Breast epithelium (tissue), 4 donors: Measurements from ENCODE around the gene DFFB. TPM values are rescaled to one million over a fixed set of nuclear protein-coding genes. Genes with fewer than 3 reads are reported as not detected.

Experiments
- DNase-seq, 2 donors: peaks; one replicate each; pipeline ENCODE4 v3.0.0-alpha.2; 2019; ENCODE audit warnings: low spot score in 2 of 2
- H3K27ac ChIP-seq, 2 donors: fragments of 200-600 bp; sonication (generic) in 1 of 2; one replicate each; pipeline ENCODE4 v1.5.1; 2016 to 2019; ENCODE audit warnings: mild to moderate bottlenecking in 1 of 2
- H3K27me3 ChIP-seq, 2 donors: fragments of 200-600 bp; sonication (generic) in 1 of 2; one replicate each; pipeline versions ENCODE4 v1.5.1 to v1.6.0; 2017 to 2019; ENCODE audit warnings: control low read depth in 1 of 2, mild to moderate bottlenecking in 1 of 2
- H3K36me3 ChIP-seq: fragments of 200-600 bp; one replicate; pipeline ENCODE4 v1.5.1; 2019
- H3K4me1 ChIP-seq, 2 donors: fragments of 200-600 bp; sonication (generic); one replicate each; pipeline ENCODE4 v1.5.1; 2016 to 2019; ENCODE audit warnings: control low read depth in 1 of 2
- H3K4me3 ChIP-seq, 3 donors: fragments of 200-600 bp; sonication (generic); 1 replicate in 2 of 3; 2 replicates in 1 of 3; pipeline ENCODE4 v1.5.1; 2016 to 2019; ENCODE audit warnings: mild to moderate bottlenecking in 3 of 3, moderate library complexity in 2 of 3
- H3K9me3 ChIP-seq, 2 donors: fragments of 200-600 bp; sonication (generic) in 1 of 2; one replicate each; pipeline ENCODE4 v1.5.1; 2016 to 2019; ENCODE audit warnings: control low read depth in 1 of 2
- POLR2A ChIP-seq: fragments of 450-650 bp; IDR thresholded peaks from one replicate; pipeline ENCODE4 v1.6.1; 2016; ENCODE audit warnings: antibody characterized with exemption, mild to moderate bottlenecking, moderate library complexity
- POLR2AphosphoS5 ChIP-seq, 3 donors: sonication (generic); formaldehyde crosslinking; IDR thresholded peaks; one replicate each; pipeline ENCODE4 v1.6.1; 2017; ENCODE audit warnings: antibody characterized with exemption in 3 of 3
- intact Hi-C: fragments of 100-400 bp; cut with DNase I; formaldehyde crosslinking; loops from one replicate; pipeline ENCODE4 v1.15.1; 2023; ENCODE audit warnings: low total_unique reads
- total RNA-seq, 3 donors: library from RNA; depleted of rRNA; stranded (reverse); fragments of >200 nt; gene quantifications; one replicate each; pipeline ENCODE4 v1.1.0, GENCODE V29; 2016
- TF ChIP-seq, protein P1 (sequence below), 3 donors: fragments of 450-650 bp; IDR thresholded peaks; one replicate each; pipeline ENCODE4 v1.5.1; 2016 to 2017; ENCODE audit warnings: antibody characterized with exemption in 3 of 3, mild to moderate bottlenecking in 3 of 3, moderate library complexity in 3 of 3

The DFFB gene
- total RNA-seq, 3 donors from 2014 or later: 9.1 to 14.4 (median 11.3) TPM

GRCh38 chr1:3924825-3925220 is 67.5 kb downstream of the DFFB start:
- H3K36me3 ChIP-seq: no peaks in the 10 kb centered on the region
- H3K27me3 ChIP-seq: peaks cover 0 to 31% of the 10 kb centered on the region in 2 donors
- intact Hi-C loops: no loop called here
- TF ChIP-seq POLR2A (no peak), POLR2AphosphoS5 (IDR thresholded peaks at IDR 0.05) (no peak)
- TF ChIP-seq, protein P1, sequence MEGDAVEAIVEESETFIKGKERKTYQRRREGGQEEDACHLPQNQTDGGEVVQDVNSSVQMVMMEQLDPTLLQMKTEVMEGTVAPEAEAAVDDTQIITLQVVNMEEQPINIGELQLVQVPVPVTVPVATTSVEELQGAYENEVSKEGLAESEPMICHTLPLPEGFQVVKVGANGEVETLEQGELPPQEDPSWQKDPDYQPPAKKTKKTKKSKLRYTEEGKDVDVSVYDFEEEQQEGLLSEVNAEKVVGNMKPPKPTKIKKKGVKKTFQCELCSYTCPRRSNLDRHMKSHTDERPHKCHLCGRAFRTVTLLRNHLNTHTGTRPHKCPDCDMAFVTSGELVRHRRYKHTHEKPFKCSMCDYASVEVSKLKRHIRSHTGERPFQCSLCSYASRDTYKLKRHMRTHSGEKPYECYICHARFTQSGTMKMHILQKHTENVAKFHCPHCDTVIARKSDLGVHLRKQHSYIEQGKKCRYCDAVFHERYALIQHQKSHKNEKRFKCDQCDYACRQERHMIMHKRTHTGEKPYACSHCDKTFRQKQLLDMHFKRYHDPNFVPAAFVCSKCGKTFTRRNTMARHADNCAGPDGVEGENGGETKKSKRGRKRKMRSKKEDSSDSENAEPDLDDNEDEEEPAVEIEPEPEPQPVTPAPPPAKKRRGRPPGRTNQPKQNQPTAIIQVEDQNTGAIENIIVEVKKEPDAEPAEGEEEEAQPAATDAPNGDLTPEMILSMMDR (IDR thresholded peaks at IDR 0.05): no peak
- no peaks in the 10 kb centered on the region for H3K9me3 ChIP-seq
- H3K4me1 ChIP-seq: no peaks in the 10 kb centered on the region
- no peak overlapping the region for H3K27ac ChIP-seq
- no peak for DNase-seq
- H3K4me3 ChIP-seq: no peak overlapping the region

GRCh38 chr1:3925256-3925655 is 68.0 kb downstream of the DFFB start:
- intact Hi-C loops: no loop called here
- Histone ChIP-seq H3K27ac (no peak overlapping the region), H3K4me1 (no peaks in the 10 kb centered on the region), H3K9me3 (no peaks in the 10 kb centered on the region), H3K4me3 (no peak overlapping the region), H3K36me3 (no peaks in the 10 kb centered on the region), H3K27me3 (peaks cover 0 to 31% of the 10 kb centered on the region in 2 donors)
- TF ChIP-seq POLR2A: no peak
- TF ChIP-seq, protein P1 (IDR thresholded peaks at IDR 0.05): no peak
- TF ChIP-seq POLR2AphosphoS5 (IDR thresholded peaks at IDR 0.05): no peak
- no peak for DNase-seq

DNA sequence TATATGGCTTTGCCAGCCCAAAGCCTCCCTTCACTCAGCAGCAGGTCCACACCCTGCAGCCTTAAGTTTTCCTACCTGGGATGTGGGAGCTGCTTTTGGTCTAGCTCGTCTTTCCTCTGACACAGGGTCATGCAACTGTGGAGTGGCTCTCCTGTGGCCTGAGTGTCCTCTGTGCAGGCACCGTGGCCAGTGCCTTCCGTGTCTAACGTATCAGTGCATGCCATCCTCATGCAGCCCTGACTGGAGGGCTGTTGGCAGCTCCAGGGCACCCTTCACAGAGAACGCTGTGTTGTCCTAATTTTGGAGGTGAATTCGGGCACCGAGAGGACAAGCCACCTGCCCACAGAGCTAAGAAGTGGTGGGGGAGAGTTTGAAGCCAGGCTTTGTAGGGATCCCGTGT is 68.5 kb downstream of the DFFB start:
- intact Hi-C loops: no loop called here
- Histone ChIP-seq H3K27me3 (peaks cover 0 to 32% of the 10 kb centered on the region in 2 donors), H3K4me3 (no peak overlapping the region), H3K27ac (no peak overlapping the region), H3K4me1 (no peaks in the 10 kb centered on the region), H3K9me3 (no peaks in the 10 kb centered on the region), H3K36me3 (no peaks in the 10 kb centered on the region)
- DNase-seq: no peak
- no peak for TF ChIP-seq POLR2AphosphoS5 (IDR thresholded peaks at IDR 0.05)
- no peak for TF ChIP-seq POLR2A
- TF ChIP-seq, protein P1 (IDR thresholded peaks at IDR 0.05): no peak

DNA sequence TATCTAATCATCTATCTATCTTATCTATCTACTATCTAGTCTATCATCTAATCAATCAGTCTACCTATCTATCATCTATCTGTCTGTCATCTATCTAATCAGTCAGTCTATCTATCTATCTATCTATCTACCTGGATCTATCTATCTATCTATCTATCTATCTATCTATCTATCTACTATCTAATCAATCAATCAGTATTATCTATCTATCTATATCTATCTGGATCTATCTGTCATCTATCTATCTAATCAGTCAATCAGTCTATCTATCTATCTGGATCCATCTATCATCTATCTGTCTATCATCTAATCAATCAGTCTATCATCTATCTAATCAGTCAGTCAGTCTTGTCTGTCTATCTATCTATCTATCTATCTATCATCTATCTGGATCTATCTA is 69.7 kb downstream of the DFFB start:
- TF ChIP-seq POLR2A: no peak
- TF ChIP-seq, protein P1 (IDR thresholded peaks at IDR 0.05): no peak
- TF ChIP-seq POLR2AphosphoS5 (IDR thresholded peaks at IDR 0.05): no peak
- H3K27ac ChIP-seq: no peak overlapping the region
- H3K4me3 ChIP-seq: no peak overlapping the region
- no peaks in the 10 kb centered on the region for H3K4me1 ChIP-seq
- no peaks in the 10 kb centered on the region for H3K9me3 ChIP-seq
- intact Hi-C loops: no loop called here
- DNase-seq: no peak
- H3K27me3 ChIP-seq: peaks cover 0 to 44% of the 10 kb centered on the region in 2 donors
- H3K36me3 ChIP-seq: no peaks in the 10 kb centered on the region

- Histone ChIP-seq H3K27me3 (peaks cover 0 to 54% of the 10 kb centered on the region in 2 donors), H3K9me3 (no peaks in the 10 kb centered on the region), H3K4me1 (no peaks in the 10 kb centered on the region), H3K36me3 (no peaks in the 10 kb centered on the region), H3K4me3 (no peak overlapping the region), H3K27ac (no peak overlapping the region)
- intact Hi-C loops: no loop called here
- TF ChIP-seq, protein P1 (IDR thresholded peaks at IDR 0.05): no peak
- TF ChIP-seq POLR2A: no peak
- TF ChIP-seq POLR2AphosphoS5 (IDR thresholded peaks at IDR 0.05): no peak
- no peak for DNase-seq
Measured at GRCh38 chr1:3928586-3928985, 71.3 kb downstream of the DFFB start.
